Measurements from ENCODE around the gene MBD4. TPM values are rescaled to one million over a fixed set of nuclear protein-coding genes. Genes with fewer than 3 reads are reported as not detected.

The MBD4 gene
- total and polyA plus RNA-seq, 2 donors (not counting 1 experiment from before 2014, with no cell fraction given): 95.7 to 140 TPM

- H3K9ac ChIP-seq (ENCODE audit: low read length): no peak overlapping the region
- H3K4me2 ChIP-seq (replicated peaks; ENCODE audit: low read depth, low read length, poor library complexity, severe bottlenecking): no peak overlapping the region
- peaks cover 0 to 10% (median 5%) of the 10 kb centered on the region in 3 donors for H3K9me3 ChIP-seq (ENCODE audit: control extremely low read depth in 1 of 3, control insufficient read depth in 2 of 3, insufficient read depth in 1 of 3, low read length in 2 of 3)
- H3K4me1 ChIP-seq (ENCODE audit: control insufficient read depth in 2 of 2, insufficient read depth in 2 of 2, low read length in 2 of 2): peaks cover 45 to 59% of the 10 kb centered on the region in 2 donors
- CTCF ChIA-PET: interaction anchor here (1.1 to 2.2 kb wide), 2 partner anchors 24 to 47 kb away, joined by 3 to 5 read pairs; no protein-coding TSS in a partner anchor
- intact Hi-C loops (cut with micrococcal nuclease): no loop called here
- H3K79me2 ChIP-seq (ENCODE audit: control insufficient read depth, insufficient read depth, low read length): peaks cover 51% of the 10 kb centered on the region
- Mint-ChIP-seq H3K27ac (peak overlapping the region; percentile 88), H3K27me3 (no peaks in the 10 kb centered on the region), H3K9me3 (ENCODE audit: insufficient read depth) (peaks cover under 1% of the 10 kb centered on the region), H3K4me3 (peak overlapping the region; percentile 0), H3K4me1 (peaks cover 67% of the 10 kb centered on the region)
- no peak for ATAC-seq (ENCODE audit: low read depth)
- H3K27ac ChIP-seq (ENCODE audit: low read length in 2 of 2): peak overlapping the region in 1 of 2 donors; percentile 63
- POLR2A ChIA-PET: interaction anchor here (0.7 to 2.4 kb wide), 2 partner anchors 10 to 147 kb away, joined by 3 to 17 read pairs; partner anchors contain the start of genes IFT122 and MBD4
- no peak for DNase-seq
- H3K4me3 ChIP-seq (ENCODE audit: control extremely low read depth in 1 of 5, extremely low read depth in 1 of 5, insufficient read depth in 1 of 5, low read depth in 2 of 5, low read length in 4 of 5): no peak overlapping the region
- 36% methylated on average over 2 of the region's 4 CpGs for WGBS (ENCODE audit: insufficient coverage)
- TF ChIP-seq CTCF (IDR thresholded peaks at IDR 0.05) (no peak), EZH2 (IDR thresholded peaks at IDR 0.05; ENCODE audit: borderline replicate concordance, insufficient read depth, low read depth, low read length, poor library complexity, severe bottlenecking) (no peak)
- H2AFZ ChIP-seq (ENCODE audit: insufficient read depth, low read depth, low read length, poor library complexity, severe bottlenecking): no peak overlapping the region
- peaks cover 25 to 45% of the 10 kb centered on the region in 2 experiments for H3K36me3 ChIP-seq (replicated peaks in 1 of 2; ENCODE audit: control extremely low read depth in 1 of 2, control insufficient read depth in 1 of 2, extremely low read depth in 1 of 2, insufficient read depth in 2 of 2, low read length in 1 of 2)
- no peaks in the 10 kb centered on the region for H3K27me3 ChIP-seq (replicated peaks in 1 of 4; ENCODE audit: control extremely low read depth in 1 of 4, control insufficient read depth in 3 of 4, insufficient read depth in 4 of 4, low read length in 3 of 4)
- H4K20me1 ChIP-seq (ENCODE audit: control insufficient read depth, insufficient read depth, low read length, poor library complexity, severe bottlenecking): no peaks in the 10 kb centered on the region
Measured at GRCh38 chr3:129429602-129430001, 10.1 kb downstream of the MBD4 start.

- Mint-ChIP-seq H3K4me1 (peaks cover 68% of the 10 kb centered on the region), H3K9me3 (ENCODE audit: insufficient read depth) (peaks cover 5% of the 10 kb centered on the region), H3K27me3 (no peaks in the 10 kb centered on the region), H3K27ac (peak overlapping the region; percentile 88), H3K4me3 (peak overlapping the region; percentile 90)
- Histone ChIP-seq H3K4me3 (ENCODE audit: control extremely low read depth in 1 of 5, extremely low read depth in 1 of 5, insufficient read depth in 1 of 5, low read depth in 2 of 5, low read length in 4 of 5) (peak overlapping the region in 1 of 5 experiments; percentile 53), H3K4me2 (replicated peaks; ENCODE audit: low read depth, low read length, poor library complexity, severe bottlenecking) (peak overlapping the region; percentile 99), H4K20me1 (ENCODE audit: control insufficient read depth, insufficient read depth, low read length, poor library complexity, severe bottlenecking) (no peaks in the 10 kb centered on the region), H3K4me1 (ENCODE audit: control insufficient read depth in 2 of 2, insufficient read depth in 2 of 2, low read length in 2 of 2) (peaks cover 45 to 62% of the 10 kb centered on the region in 2 donors), H3K27me3 (replicated peaks in 1 of 4; ENCODE audit: control extremely low read depth in 1 of 4, control insufficient read depth in 3 of 4, insufficient read depth in 4 of 4, low read length in 3 of 4) (no peaks in the 10 kb centered on the region), H3K27ac (ENCODE audit: low read length in 2 of 2) (peak overlapping the region; percentile 2 to 63), H2AFZ (ENCODE audit: insufficient read depth, low read depth, low read length, poor library complexity, severe bottlenecking) (peak overlapping the region; percentile 65), H3K36me3 (replicated peaks in 1 of 2; ENCODE audit: control extremely low read depth in 1 of 2, control insufficient read depth in 1 of 2, extremely low read depth in 1 of 2, insufficient read depth in 2 of 2, low read length in 1 of 2) (peaks cover 25 to 42% of the 10 kb centered on the region in 2 experiments), H3K9ac (ENCODE audit: low read length) (no peak overlapping the region), H3K79me2 (ENCODE audit: control insufficient read depth, insufficient read depth, low read length) (peaks cover 48% of the 10 kb centered on the region), H3K9me3 (ENCODE audit: control extremely low read depth in 1 of 3, control insufficient read depth in 2 of 3, insufficient read depth in 1 of 3, low read length in 2 of 3) (peaks cover 0 to 15% (median 10%) of the 10 kb centered on the region in 3 donors)
- DNase-seq: no peak
- ATAC-seq (ENCODE audit: low read depth): no peak
- CTCF ChIA-PET: interaction anchor here (1.1 to 2.2 kb wide), 3 partner anchors 23 to 46 kb away, joined by 3 to 5 read pairs (median 3); no protein-coding TSS in a partner anchor
- WGBS (ENCODE audit: insufficient coverage): 100% methylated on average over 3 of the region's 3 CpGs
- POLR2A ChIA-PET: interaction anchor here (0.6 to 2.4 kb wide), 4 partner anchors 11 to 280 kb away, joined by 3 to 17 read pairs (median 6); partner anchors contain the start of genes IFT122 and MBD4
- intact Hi-C loops (cut with micrococcal nuclease): no loop called here
- TF ChIP-seq EZH2 (IDR thresholded peaks at IDR 0.05; ENCODE audit: borderline replicate concordance, insufficient read depth, low read depth, low read length, poor library complexity, severe bottlenecking) (no peak), CTCF (IDR thresholded peaks at IDR 0.05) (no peak)
Measured at GRCh38 chr3:129429080-129429451, 10.7 kb downstream of the MBD4 start.
